ENCODE results near the gene GHITM.
"Not testable (repeated sequence)": the region's sequence is repeated elsewhere in the genome, so short reads cannot be mapped to it uniquely, and the experiment has no call there.

GRCh38 chr10:84168382-84168781 is 29.1 kb downstream of the GHITM start:
- not testable (repeated sequence) for TF ChIP-seq SIN3A (conservative IDR thresholded peaks at IDR 0.05 in 1 of 2, IDR thresholded peaks at IDR 0.05 in 1 of 2; ENCODE audit: low read depth in 1 of 2, low read length in 2 of 2); TEAD4 (IDR thresholded peaks at IDR 0.05; ENCODE audit: low read depth, low read length); POLR2AphosphoS5 (IDR thresholded peaks at IDR 0.05; ENCODE audit: low read depth, low read length); USF2 (IDR thresholded peaks at IDR 0.05; ENCODE audit: low read length); EZH2 (IDR thresholded peaks at IDR 0.05; ENCODE audit: low read depth, low read length, severe bottlenecking); CEBPB (IDR thresholded peaks at IDR 0.05; ENCODE audit: low read depth, low read length); ZNF274 (IDR thresholded peaks at IDR 0.05; ENCODE audit: borderline replicate concordance, extremely low read depth, low read length); SP4 (IDR thresholded peaks at IDR 0.05; ENCODE audit: low read length)
- TF ChIP-seq, protein P1, sequence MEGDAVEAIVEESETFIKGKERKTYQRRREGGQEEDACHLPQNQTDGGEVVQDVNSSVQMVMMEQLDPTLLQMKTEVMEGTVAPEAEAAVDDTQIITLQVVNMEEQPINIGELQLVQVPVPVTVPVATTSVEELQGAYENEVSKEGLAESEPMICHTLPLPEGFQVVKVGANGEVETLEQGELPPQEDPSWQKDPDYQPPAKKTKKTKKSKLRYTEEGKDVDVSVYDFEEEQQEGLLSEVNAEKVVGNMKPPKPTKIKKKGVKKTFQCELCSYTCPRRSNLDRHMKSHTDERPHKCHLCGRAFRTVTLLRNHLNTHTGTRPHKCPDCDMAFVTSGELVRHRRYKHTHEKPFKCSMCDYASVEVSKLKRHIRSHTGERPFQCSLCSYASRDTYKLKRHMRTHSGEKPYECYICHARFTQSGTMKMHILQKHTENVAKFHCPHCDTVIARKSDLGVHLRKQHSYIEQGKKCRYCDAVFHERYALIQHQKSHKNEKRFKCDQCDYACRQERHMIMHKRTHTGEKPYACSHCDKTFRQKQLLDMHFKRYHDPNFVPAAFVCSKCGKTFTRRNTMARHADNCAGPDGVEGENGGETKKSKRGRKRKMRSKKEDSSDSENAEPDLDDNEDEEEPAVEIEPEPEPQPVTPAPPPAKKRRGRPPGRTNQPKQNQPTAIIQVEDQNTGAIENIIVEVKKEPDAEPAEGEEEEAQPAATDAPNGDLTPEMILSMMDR (IDR thresholded peaks at IDR 0.05; ENCODE audit: control extremely low read depth in 1 of 3, insufficient read depth in 1 of 3, low read depth in 1 of 3, low read length in 3 of 3), result not testable (repeated sequence)

Data from H1 (cell line).